Spleen (tissue), 11 donors: Measurements from ENCODE around the gene CHST15. TPM values are rescaled to one million over a fixed set of nuclear protein-coding genes. Genes with fewer than 3 reads are reported as not detected.

Experiments used
- DNase-seq: peaks from one replicate; pipeline ENCODE4 v3.0.0-alpha.2; 2020
- H3K27ac ChIP-seq, 8 donors: fragments of 200-600 bp; sonication (generic) in 7 of 8; 1 replicate in 4 of 8; 2 replicates in 4 of 8; pipeline versions ENCODE4 v1.5.0 to v1.8.0; 2016 to 2021; ENCODE audit warnings: inconsistent platforms in 4 of 8, mild to moderate bottlenecking in 4 of 8, moderate library complexity in 1 of 8
- H3K27me3 ChIP-seq, 7 donors: fragments of 200-600 bp; sonication (generic) in 6 of 7; replicated peaks in 1 of 7; 1 replicate in 4 of 7; 2 replicates in 3 of 7; pipeline versions ENCODE4 v1.5.0 to v1.8.0; 2016 to 2021; ENCODE audit warnings: inconsistent platforms in 3 of 7, mild to moderate bottlenecking in 1 of 7
- H3K36me3 ChIP-seq, 6 donors: fragments of 200-600 bp; sonication (generic) in 5 of 6; 1 replicate in 4 of 6; 2 replicates in 2 of 6; pipeline versions ENCODE4 v1.5.0 to v1.8.0; 2016 to 2021; ENCODE audit warnings: inconsistent platforms in 2 of 6
- H3K4me1 ChIP-seq, 6 donors: fragments of 200-600 bp; sonication (generic) in 5 of 6; 1 replicate in 3 of 6; 2 replicates in 3 of 6; pipeline versions ENCODE4 v1.5.0 to v1.8.0; 2016 to 2021; ENCODE audit warnings: inconsistent platforms in 3 of 6
- H3K4me3 ChIP-seq, 8 donors: fragments of 200-600 bp; sonication (generic) in 7 of 8; 1 replicate in 4 of 8; 2 replicates in 4 of 8; pipeline versions ENCODE4 v1.5.0 to v1.8.0; 2016 to 2021; ENCODE audit warnings: inconsistent platforms in 4 of 8, mild to moderate bottlenecking in 4 of 8, moderate library complexity in 2 of 8
- H3K9me3 ChIP-seq, 8 donors: fragments of 200-600 bp; sonication (generic) in 7 of 8; 1 replicate in 4 of 8; 2 replicates in 4 of 8; pipeline versions ENCODE4 v1.5.0 to v1.8.0; 2016 to 2021; ENCODE audit warnings: inconsistent platforms in 4 of 8
- POLR2A ChIP-seq, 3 donors: fragments of 450-650 bp; IDR thresholded peaks; one replicate each; pipeline ENCODE4 v1.5.1; 2017; ENCODE audit warnings: antibody characterized with exemption in 3 of 3, mild to moderate bottlenecking in 1 of 3
- POLR2AphosphoS5 ChIP-seq, 3 donors: sonication (generic); formaldehyde crosslinking; IDR thresholded peaks; one replicate each; pipeline ENCODE4 v1.5.1; 2017; ENCODE audit warnings: antibody characterized with exemption in 3 of 3
- WGBS, 5 donors: extraction: QIAGEN DNeasy Blood & Tissue Kit in 3 of 5; methylation state at CpG; one replicate each; pipeline versions ENCODE4 v1.1.5 to v1.1.7; 2013 to 2018; 5-methylcytosine and 5-hydroxymethylcytosine counted together
- intact Hi-C: fragments of 100-400 bp; cut with DNase I; formaldehyde crosslinking; loops from one replicate; pipeline ENCODE4 v1.15.0; 2023; ENCODE audit warnings: low total_unique reads
- polyA plus RNA-seq, 3 donors: library from polyadenylated mRNA; stranded (reverse); fragments of 200-250 nt; gene quantifications; one replicate each; pipeline ENCODE4 v1.2.1, GENCODE V29; 2013
- total RNA-seq, 7 donors: library from RNA; depleted of rRNA in 3 of 7; stranded (reverse); fragments of >200 nt in 3 of 7; fragmentation: NEBNext Ultra II Directional in 4 of 7; extraction: Animal tissue kit (Norgen Biotek cat#: 25700) in 4 of 7; gene quantifications; one replicate each; pipeline versions ENCODE4 v1.1.0 to v1.2.1, GENCODE V29; 2016 to 2021
- TF ChIP-seq, protein P1 (sequence below), 11 experiments: fragments of 200-600 bp in 7 of 11; fragments of 450-650 bp in 4 of 11; sonication (generic) in 4 of 11; IDR thresholded peaks in 8 of 11; conservative IDR thresholded peaks in 3 of 11; 1 replicate in 7 of 11; 2 replicates in 4 of 11; pipeline versions ENCODE4 v1.4.0 to v1.8.0; 2016 to 2021; ENCODE audit warnings: antibody characterized with exemption in 11 of 11, inconsistent platforms in 4 of 11, mild to moderate bottlenecking in 1 of 11
- donor health status: healthy with polysubstance abuse.
- donor health status: DM: no; HTN: no; CAD: no; lungs with moderate emphysema.
- donor health status: DM: no; HTN: no; CAD: no.
- donor health status: Bipolar disorder and iron deficiency.
- donor health status: healthy.
- donor health status: DM: no; HTN: no; CAD: no.
- donor health status: DM: yes; HTN: yes; CAD: no.

CHST15 gene
- total and polyA plus RNA-seq, 10 donors: 6.1 to 133 (median 102) TPM

DNA sequence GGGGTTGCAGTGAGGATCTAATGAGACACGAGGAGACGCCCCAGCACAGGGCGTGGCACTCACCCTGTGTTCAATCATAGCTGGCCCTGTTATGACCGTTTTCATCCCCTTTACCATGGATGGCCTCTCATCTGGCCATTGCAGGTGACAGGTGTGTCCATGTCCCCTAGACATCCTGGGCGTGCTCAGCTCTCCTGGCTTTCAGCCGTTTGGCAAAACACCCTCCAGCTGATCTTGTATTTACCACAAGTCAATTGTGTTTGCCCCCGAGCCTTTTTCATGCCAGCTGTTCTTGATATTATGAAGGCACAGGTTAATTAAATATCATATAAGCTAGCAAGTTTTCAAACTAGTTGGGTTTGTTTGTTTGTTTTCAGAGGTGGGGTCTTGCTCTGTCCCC lies 97.1 kb downstream of the CHST15 start:
- WGBS, 5 donors: 70 to 83% (median 80%) methylated on average over 7 of the region's 7 CpGs
- Histone ChIP-seq H3K27ac (peak overlapping the region in 7 of 8 donors; percentile 77 to 94 (median 84)), H3K4me3 (peak overlapping the region in 1 of 8 donors; percentile 59), H3K9me3 (no peaks in the 10 kb centered on the region), H3K36me3 (no peaks in the 10 kb centered on the region), H3K4me1 (peaks cover 15 to 75% (median 44%) of the 10 kb centered on the region in 6 donors), H3K27me3 (peaks cover 0 to 49% (median 27%) of the 10 kb centered on the region in 7 donors)
- DNase-seq: no peak
- TF ChIP-seq POLR2A (IDR thresholded peaks at IDR 0.05): no peak
- no peak for TF ChIP-seq POLR2AphosphoS5 (IDR thresholded peaks at IDR 0.05)
- TF ChIP-seq, protein P1, sequence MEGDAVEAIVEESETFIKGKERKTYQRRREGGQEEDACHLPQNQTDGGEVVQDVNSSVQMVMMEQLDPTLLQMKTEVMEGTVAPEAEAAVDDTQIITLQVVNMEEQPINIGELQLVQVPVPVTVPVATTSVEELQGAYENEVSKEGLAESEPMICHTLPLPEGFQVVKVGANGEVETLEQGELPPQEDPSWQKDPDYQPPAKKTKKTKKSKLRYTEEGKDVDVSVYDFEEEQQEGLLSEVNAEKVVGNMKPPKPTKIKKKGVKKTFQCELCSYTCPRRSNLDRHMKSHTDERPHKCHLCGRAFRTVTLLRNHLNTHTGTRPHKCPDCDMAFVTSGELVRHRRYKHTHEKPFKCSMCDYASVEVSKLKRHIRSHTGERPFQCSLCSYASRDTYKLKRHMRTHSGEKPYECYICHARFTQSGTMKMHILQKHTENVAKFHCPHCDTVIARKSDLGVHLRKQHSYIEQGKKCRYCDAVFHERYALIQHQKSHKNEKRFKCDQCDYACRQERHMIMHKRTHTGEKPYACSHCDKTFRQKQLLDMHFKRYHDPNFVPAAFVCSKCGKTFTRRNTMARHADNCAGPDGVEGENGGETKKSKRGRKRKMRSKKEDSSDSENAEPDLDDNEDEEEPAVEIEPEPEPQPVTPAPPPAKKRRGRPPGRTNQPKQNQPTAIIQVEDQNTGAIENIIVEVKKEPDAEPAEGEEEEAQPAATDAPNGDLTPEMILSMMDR (IDR thresholded peaks at IDR 0.05 in 8 of 11, conservative IDR thresholded peaks at IDR 0.05 in 3 of 11): no peak
- intact Hi-C loops: no loop called here

DNA sequence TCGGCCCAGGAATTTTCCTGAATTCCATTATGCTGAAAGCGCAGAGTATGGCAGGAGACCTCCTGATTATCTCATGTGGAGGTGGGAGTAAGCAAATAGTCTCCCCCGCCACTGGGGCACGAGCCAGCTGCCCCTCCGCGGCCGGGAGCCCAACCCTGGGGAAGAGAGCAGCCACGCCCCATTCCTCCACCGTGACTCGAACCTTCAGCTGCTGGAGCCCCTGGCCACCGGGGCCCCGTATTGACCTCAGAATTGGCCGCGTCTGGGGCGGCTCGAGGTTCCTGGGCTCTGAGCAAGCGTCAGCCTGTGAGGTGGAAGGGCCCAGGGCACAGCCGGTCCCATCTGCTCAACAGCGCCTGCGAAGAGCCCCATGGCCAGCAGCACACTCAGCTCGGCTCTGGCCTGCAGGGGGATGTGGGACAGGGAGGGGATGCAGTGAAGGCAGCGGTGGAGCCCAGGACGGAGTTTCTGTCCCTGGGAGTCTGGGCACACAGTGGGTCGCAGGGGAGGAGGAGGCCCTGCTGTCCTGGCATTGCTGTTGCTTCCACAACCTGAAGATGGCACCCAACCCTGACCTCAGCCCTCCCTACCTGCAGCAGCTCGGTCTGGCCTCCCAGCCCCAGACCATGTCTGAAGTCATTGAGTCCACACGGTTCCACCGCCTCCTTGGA lies 97.8 kb downstream of the CHST15 start:
- H3K4me1 ChIP-seq: peaks cover 15 to 68% (median 39%) of the 10 kb centered on the region in 6 donors
- intact Hi-C loops: loop anchor here (2.0 kb wide), 1 partner anchor 395 kb away; no protein-coding TSS in a partner anchor

DNA sequence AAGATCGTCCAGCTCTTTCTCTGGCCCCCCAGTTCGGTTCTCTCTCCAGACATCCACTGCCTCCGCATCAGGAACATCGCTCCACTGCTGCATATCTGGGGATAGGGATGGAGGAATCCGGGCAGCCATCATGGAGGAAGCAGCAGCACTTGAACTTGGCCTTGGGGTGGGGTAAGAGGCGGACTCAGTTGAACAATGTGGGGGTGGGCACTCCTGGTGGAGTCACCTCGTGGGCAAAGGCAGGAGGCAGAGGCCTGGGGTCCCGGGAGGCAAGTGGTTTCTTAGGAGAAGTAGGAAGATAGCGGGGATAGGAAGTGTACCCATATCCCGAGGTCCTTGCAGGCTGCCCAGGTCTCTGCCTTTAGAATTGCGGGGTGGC lies 98.3 kb downstream of the CHST15 start:
- Histone ChIP-seq H3K9me3 (no peaks in the 10 kb centered on the region), H3K27me3 (peaks cover 0 to 61% (median 39%) of the 10 kb centered on the region in 7 donors), H3K4me3 (peak overlapping the region in 6 of 8 donors; percentile 3 to 59 (median 23)), H3K36me3 (no peaks in the 10 kb centered on the region), H3K4me1 (peaks cover 15 to 63% (median 39%) of the 10 kb centered on the region in 6 donors), H3K27ac (peak overlapping the region in 5 of 8 donors; percentile 54 to 94 (median 91))
- intact Hi-C loops: loop anchor here (2.0 kb wide), 1 partner anchor 396 kb away; no protein-coding TSS in a partner anchor
- TF ChIP-seq POLR2AphosphoS5 (IDR thresholded peaks at IDR 0.05): no peak
- TF ChIP-seq, protein P1 (IDR thresholded peaks at IDR 0.05 in 8 of 11, conservative IDR thresholded peaks at IDR 0.05 in 3 of 11): no peak
- TF ChIP-seq POLR2A (IDR thresholded peaks at IDR 0.05): no peak
- WGBS, 5 donors: 11 to 32% (median 23%) methylated on average over 11 of the region's 11 CpGs
- peak; percentile 78 for DNase-seq

More for the DNA sequence above, 97.8 kb downstream of the CHST15 start:
- H3K36me3 ChIP-seq: no peaks in the 10 kb centered on the region
- peak overlapping the region in 6 of 8 donors; percentile 3 to 59 (median 23) for H3K4me3 ChIP-seq
- WGBS, 5 donors: 9 to 12% (median 11%) methylated on average over 20 to 27 of the region's 27 CpGs
- H3K27me3 ChIP-seq: peaks cover 0 to 56% (median 34%) of the 10 kb centered on the region in 7 donors
- peak; percentile 60 to 85 (median 65) for TF ChIP-seq POLR2AphosphoS5 (IDR thresholded peaks at IDR 0.05)
- TF ChIP-seq POLR2A (IDR thresholded peaks at IDR 0.05): no peak
- TF ChIP-seq, protein P1 (IDR thresholded peaks at IDR 0.05 in 8 of 11, conservative IDR thresholded peaks at IDR 0.05 in 3 of 11): peak in 9 of 11 experiments; percentile 25 to 77 (median 63)
- H3K9me3 ChIP-seq: no peaks in the 10 kb centered on the region
- DNase-seq: peak; percentile 91
- peak overlapping the region in 7 of 8 donors; percentile 21 to 94 (median 80) for H3K27ac ChIP-seq
